Neural cell (in vitro differentiated cells): ENCODE measurements around the gene ADAMTS17.

Experiments
- CTCF ChIP-seq: fragments of 450-650 bp; IDR thresholded peaks from 2 replicates; pipeline ENCODE4 v1.5.1; 2014; ENCODE audit warnings: antibody characterized with exemption, mild to moderate bottlenecking, moderate library complexity; ENCODE audit not compliant: poor library complexity, severe bottlenecking
- EP300 ChIP-seq: fragments of 450-650 bp; conservative IDR thresholded peaks from 2 replicates; pipeline ENCODE4 v1.6.1; 2014; ENCODE audit warnings: antibody characterized with exemption, mild to moderate bottlenecking, moderate library complexity; ENCODE audit not compliant: poor library complexity, severe bottlenecking
- EZH2 ChIP-seq: fragments of 200-600, 300-800 bp; shearing (Covaris generic), sonication (generic); IDR thresholded peaks from 2 replicates; pipeline ENCODE4 v1.6.1; 2014; ENCODE audit warnings: antibody characterized with exemption, low read length, borderline replicate concordance, mild to moderate bottlenecking; ENCODE audit not compliant: insufficient read depth, poor library complexity, severe bottlenecking
- MXI1 ChIP-seq: fragments of 450-650 bp; conservative IDR thresholded peaks from 2 replicates; pipeline ENCODE4 v1.6.1; 2014; ENCODE audit warnings: antibody characterized with exemption, mild to moderate bottlenecking; ENCODE audit not compliant: poor library complexity, severe bottlenecking
- POLR2AphosphoS5 ChIP-seq: IDR thresholded peaks from 2 replicates; pipeline ENCODE4 v1.6.1; 2012
- RAD21 ChIP-seq: fragments of 450-650 bp; conservative IDR thresholded peaks from 2 replicates; pipeline ENCODE4 v1.6.1; 2014; ENCODE audit warnings: antibody characterized with exemption, mild to moderate bottlenecking, moderate library complexity
- REST ChIP-seq: IDR thresholded peaks from 2 replicates; pipeline ENCODE4 v1.6.1; 2012; ENCODE audit warnings: borderline replicate concordance
- SMC3 ChIP-seq: fragments of 450-650 bp; conservative IDR thresholded peaks from 2 replicates; pipeline ENCODE4 v1.6.1; 2014; ENCODE audit warnings: antibody characterized with exemption, mild to moderate bottlenecking, moderate library complexity; ENCODE audit not compliant: poor library complexity
- TAF1 ChIP-seq: IDR thresholded peaks from 2 replicates; pipeline ENCODE4 v1.6.1; 2012; ENCODE audit warnings: low read depth

- no peak for TF ChIP-seq POLR2AphosphoS5
- TF ChIP-seq CTCF: no peak
- no peak for TF ChIP-seq EP300
- TF ChIP-seq RAD21: no peak
- TF ChIP-seq MXI1: no peak
- TF ChIP-seq EZH2: no peak
- TF ChIP-seq REST: no peak
- TF ChIP-seq SMC3: no peak
- TF ChIP-seq TAF1: no peak
These were observed 131.4 kb downstream of the ADAMTS17 start for GRCh38 chr15:100210338-100210737.
